Esophagus muscularis mucosa (tissue), 4 donors: Measurements from ENCODE around the gene KREMEN1. TPM values are rescaled to one million over a fixed set of nuclear protein-coding genes. Genes with fewer than 3 reads are reported as not detected.

ENCODE experiments used
- DNase-seq: peaks from one replicate; pipeline ENCODE4 v3.0.0-alpha.2; 2017; ENCODE audit errors: extremely low spot score
- H3K27ac ChIP-seq, 4 donors: fragments of 200-600 bp; sonication (generic); replicated peaks in 1 of 4; 1 replicate in 3 of 4; 2 replicates in 1 of 4; pipeline ENCODE4 v1.5.1; 2016 to 2019; ENCODE audit warnings: mild to moderate bottlenecking in 1 of 4
- H3K27me3 ChIP-seq, 4 donors: fragments of 200-600 bp; sonication (generic); one replicate each; pipeline versions ENCODE4 v1.5.1 to v1.6.0; 2016 to 2019
- H3K36me3 ChIP-seq, 4 donors: fragments of 200-600 bp; sonication (generic); one replicate each; pipeline ENCODE4 v1.5.1; 2016 to 2019
- H3K4me1 ChIP-seq, 4 donors: fragments of 200-600 bp; sonication (generic); one replicate each; pipeline ENCODE4 v1.5.1; 2016 to 2019
- H3K4me3 ChIP-seq, 4 donors: fragments of 200-600 bp; sonication (generic); 1 replicate in 2 of 4; 2 replicates in 2 of 4; pipeline ENCODE4 v1.5.1; 2016 to 2019; ENCODE audit warnings: mild to moderate bottlenecking in 4 of 4, moderate library complexity in 1 of 4
- H3K9me3 ChIP-seq, 4 donors: fragments of 200-600 bp; sonication (generic); 1 replicate in 3 of 4; 2 replicates in 1 of 4; pipeline ENCODE4 v1.5.1; 2016 to 2019
- EP300 ChIP-seq: sonication (generic); formaldehyde crosslinking; IDR thresholded peaks from one replicate; pipeline ENCODE4 v1.6.1; 2017; ENCODE audit warnings: antibody characterized with exemption
- POLR2A ChIP-seq: fragments of 450-650 bp; IDR thresholded peaks from one replicate; pipeline ENCODE4 v1.6.1; 2017; ENCODE audit warnings: antibody characterized with exemption, moderate library complexity, mild to moderate bottlenecking, low read depth
- POLR2AphosphoS5 ChIP-seq, 2 donors: sonication (generic); formaldehyde crosslinking; IDR thresholded peaks; one replicate each; pipeline ENCODE4 v1.6.1; 2017; ENCODE audit warnings: antibody characterized with exemption in 2 of 2
- WGBS: methylation state at CpG from one replicate; pipeline ENCODE4 v1.1.5; 2018; 5-methylcytosine and 5-hydroxymethylcytosine counted together
- intact Hi-C: fragments of 100-400 bp; cut with DNase I; formaldehyde crosslinking; loops from one replicate; pipeline ENCODE4 v1.15.1; 2023
- total RNA-seq, 4 donors: library from RNA; depleted of rRNA; stranded (reverse); fragments of >200 nt; gene quantifications; one replicate each; pipeline versions ENCODE4 v1.1.0 to v1.2.1, GENCODE V29; 2016
- TF ChIP-seq, protein P1 (sequence below), 3 experiments: fragments of 200-600 bp in 2 of 3; fragments of 450-650 bp in 1 of 3; sonication (generic) in 2 of 3; IDR thresholded peaks; one replicate each; pipeline ENCODE4 v1.5.1; 2017 to 2019; ENCODE audit warnings: antibody characterized with exemption in 3 of 3, mild to moderate bottlenecking in 2 of 3, moderate library complexity in 1 of 3

Gene KREMEN1
- total RNA-seq, 4 donors from 2014 or later, result 8.7 to 14.6 (median 12.4) TPM

DNA sequence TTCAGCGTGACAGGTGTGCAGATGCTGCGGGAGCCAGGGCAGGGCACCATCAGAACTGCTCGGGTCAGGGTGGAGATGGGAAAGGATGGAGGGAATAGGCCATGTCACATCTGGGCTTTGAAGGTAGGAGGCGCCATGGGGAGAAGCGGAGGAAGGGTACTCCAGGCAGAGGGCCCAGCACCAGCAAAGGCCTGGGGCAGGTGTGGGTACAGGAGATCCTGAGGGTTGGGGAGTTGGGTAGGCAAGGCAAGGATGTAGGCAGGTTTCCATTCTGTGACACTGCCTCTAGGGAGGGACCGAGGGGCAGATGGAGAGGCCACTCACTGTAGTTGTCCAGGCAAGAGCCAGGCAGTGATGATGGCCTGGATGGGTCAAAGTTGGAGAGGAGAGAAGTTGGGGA lies 141.4 kb downstream of the KREMEN1 start:
- TF ChIP-seq, protein P1, sequence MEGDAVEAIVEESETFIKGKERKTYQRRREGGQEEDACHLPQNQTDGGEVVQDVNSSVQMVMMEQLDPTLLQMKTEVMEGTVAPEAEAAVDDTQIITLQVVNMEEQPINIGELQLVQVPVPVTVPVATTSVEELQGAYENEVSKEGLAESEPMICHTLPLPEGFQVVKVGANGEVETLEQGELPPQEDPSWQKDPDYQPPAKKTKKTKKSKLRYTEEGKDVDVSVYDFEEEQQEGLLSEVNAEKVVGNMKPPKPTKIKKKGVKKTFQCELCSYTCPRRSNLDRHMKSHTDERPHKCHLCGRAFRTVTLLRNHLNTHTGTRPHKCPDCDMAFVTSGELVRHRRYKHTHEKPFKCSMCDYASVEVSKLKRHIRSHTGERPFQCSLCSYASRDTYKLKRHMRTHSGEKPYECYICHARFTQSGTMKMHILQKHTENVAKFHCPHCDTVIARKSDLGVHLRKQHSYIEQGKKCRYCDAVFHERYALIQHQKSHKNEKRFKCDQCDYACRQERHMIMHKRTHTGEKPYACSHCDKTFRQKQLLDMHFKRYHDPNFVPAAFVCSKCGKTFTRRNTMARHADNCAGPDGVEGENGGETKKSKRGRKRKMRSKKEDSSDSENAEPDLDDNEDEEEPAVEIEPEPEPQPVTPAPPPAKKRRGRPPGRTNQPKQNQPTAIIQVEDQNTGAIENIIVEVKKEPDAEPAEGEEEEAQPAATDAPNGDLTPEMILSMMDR (IDR thresholded peaks at IDR 0.05), result no peak
- no peak for TF ChIP-seq EP300
- TF ChIP-seq POLR2AphosphoS5 (IDR thresholded peaks at IDR 0.05), result no peak
- TF ChIP-seq POLR2A, result no peak
- no peaks in the 10 kb centered on the region for H3K9me3 ChIP-seq
- H3K27ac ChIP-seq, result no peak overlapping the region
- intact Hi-C loops, result no loop called here
- H3K4me3 ChIP-seq, result no peak overlapping the region
- H3K4me1 ChIP-seq, result no peaks in the 10 kb centered on the region
- DNase-seq, result no peak
- H3K27me3 ChIP-seq, result no peaks in the 10 kb centered on the region
- WGBS, result 95% methylated on average over 6 of the region's 6 CpGs
- no peaks in the 10 kb centered on the region for H3K36me3 ChIP-seq

DNA sequence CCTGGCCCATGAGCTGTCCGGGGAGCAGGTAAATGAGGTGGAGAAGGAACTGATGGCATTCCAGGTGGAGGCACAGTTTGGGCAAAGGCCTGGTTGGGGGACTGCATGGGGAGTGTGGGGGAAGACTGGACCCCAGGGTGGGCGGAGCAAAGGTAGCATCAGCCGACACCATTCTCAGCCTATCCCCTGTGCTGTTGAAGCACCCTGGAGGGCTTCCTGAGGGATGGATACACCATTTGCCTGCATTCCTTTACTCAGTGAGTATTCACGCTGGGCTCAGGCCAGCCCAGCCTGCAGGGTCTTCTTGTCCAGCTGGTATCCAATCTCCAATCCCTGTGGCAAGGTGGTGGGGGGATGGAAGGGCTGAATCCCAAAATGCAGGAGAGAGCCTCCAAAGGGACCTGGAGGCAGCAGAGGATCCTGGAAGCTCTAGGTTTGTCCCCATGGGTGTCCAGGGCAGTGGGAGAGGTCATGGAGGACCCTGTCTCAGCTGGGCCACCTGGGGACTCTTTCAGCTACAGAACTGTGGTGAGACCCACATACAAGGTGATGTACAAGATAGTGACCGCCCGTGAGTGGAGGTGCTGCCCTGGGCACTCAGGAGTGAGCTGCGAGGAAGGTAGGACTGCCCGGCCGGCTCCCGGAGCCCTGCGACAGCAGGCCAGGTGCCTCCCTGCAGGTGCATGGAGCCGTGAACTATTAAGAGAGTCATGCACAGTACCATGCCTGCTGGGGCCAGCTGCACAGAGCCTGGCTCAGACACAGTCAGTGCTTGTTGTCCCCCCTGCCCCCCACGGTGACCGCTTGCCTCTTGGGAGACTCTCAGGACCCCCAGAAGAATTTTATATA lies 142.4 kb downstream of the KREMEN1 start:
- TF ChIP-seq EP300, result no peak
- TF ChIP-seq POLR2A, result no peak
- TF ChIP-seq, protein P1 (IDR thresholded peaks at IDR 0.05), result no peak
- TF ChIP-seq POLR2AphosphoS5 (IDR thresholded peaks at IDR 0.05), result no peak
- no peaks in the 10 kb centered on the region for H3K9me3 ChIP-seq
- intact Hi-C loops, result no loop called here
- no peak overlapping the region for H3K27ac ChIP-seq
- no peak overlapping the region for H3K4me3 ChIP-seq
- H3K27me3 ChIP-seq, result no peaks in the 10 kb centered on the region
- H3K4me1 ChIP-seq, result peaks cover 0 to 3% (median under 1%) of the 10 kb centered on the region in 4 donors
- H3K36me3 ChIP-seq, result no peaks in the 10 kb centered on the region
- no peak for DNase-seq
- 93% methylated on average over 6 of the region's 14 CpGs for WGBS

DNA sequence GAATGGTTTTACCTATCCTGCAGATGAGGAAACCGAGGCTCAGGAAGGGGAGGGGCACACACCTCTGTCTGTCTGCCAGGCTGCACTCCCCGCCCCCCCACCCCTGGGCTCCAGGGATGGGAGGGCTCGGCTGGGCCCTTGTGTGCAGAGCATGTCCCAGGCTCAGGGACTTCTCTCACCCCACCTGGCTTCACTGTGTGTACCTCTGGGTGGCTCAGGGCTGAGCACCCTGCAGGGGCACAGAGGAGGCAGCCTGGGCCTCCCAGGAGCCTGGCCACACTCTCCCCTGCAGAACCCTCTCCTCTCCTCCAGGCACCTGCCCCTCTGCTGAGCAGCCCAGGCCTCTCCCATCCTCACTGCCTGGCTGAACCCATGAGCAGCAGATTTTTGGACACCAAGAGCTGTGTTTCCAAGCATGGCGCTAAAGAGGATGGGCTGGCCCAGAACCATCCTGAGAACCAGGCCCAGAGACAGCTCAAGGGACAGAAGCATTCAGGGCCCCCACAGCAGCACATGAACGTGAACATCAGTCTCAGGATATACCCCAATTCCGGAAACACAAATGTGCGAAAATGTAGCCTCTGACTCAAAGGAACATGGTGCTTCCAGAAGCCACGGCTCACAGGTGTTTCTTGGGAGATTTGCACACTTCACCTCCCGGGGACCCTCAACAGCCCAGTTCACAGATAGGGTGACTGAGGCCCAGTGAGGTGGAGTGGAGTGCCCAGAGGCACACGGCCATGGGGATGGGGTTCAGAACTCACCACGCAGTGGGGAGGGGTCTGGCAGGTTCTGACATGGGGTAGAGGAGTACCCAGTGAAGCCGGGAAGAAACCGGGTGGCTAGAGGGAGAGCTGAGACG lies 143.4 kb downstream of the KREMEN1 start:
- Histone ChIP-seq H3K9me3 (no peaks in the 10 kb centered on the region), H3K36me3 (no peaks in the 10 kb centered on the region), H3K27ac (no peak overlapping the region), H3K27me3 (no peaks in the 10 kb centered on the region), H3K4me3 (no peak overlapping the region), H3K4me1 (peaks cover 0 to 8% (median 6%) of the 10 kb centered on the region in 4 donors)
- intact Hi-C loops, result no loop called here
- no peak for DNase-seq
- TF ChIP-seq POLR2AphosphoS5 (IDR thresholded peaks at IDR 0.05) (no peak), POLR2A (no peak), EP300 (no peak)
- TF ChIP-seq, protein P1 (IDR thresholded peaks at IDR 0.05), result no peak
- 77% methylated on average over 13 of the region's 14 CpGs for WGBS

DNA sequence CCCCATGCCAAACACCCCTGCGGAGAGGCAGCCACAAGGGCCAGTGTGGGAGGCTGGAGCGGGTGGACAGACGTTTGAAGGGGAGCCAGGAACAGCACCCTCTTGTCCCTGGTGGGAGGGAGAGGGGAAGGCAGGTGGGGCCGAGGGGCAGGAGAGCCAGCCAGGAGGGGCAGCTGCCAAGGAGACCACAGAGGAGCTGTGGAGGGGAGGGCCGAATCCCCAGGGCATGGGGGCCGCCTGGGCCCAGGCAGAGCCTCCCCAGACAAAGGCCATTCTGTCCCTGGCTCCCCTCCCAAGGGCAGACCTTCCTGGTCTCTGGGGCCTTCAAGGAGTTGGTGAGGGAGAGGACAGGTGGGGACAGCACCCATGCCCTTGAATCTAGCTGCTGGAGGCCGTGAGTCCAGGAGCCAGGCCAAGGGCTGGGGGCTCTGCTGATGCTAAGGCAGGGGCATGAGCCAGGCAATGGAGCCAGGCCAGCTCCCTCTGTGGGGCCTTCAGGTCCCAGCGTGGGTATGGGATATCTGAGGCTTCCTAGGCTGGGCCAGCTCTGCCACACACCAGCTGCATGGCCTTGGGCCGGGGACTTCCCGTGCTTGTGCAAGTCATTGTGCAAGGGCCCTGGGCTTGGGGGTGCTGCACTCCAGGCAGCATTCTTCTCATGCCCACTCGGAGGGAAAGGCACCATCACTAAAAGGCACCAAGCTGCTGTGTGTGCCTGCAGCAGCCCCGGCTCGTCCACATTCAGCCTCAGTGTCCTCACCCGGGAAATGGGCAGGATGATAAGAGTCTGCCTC lies 144.2 kb downstream of the KREMEN1 start:
- intact Hi-C loops, result no loop called here

More for the DNA sequence above, 144.2 kb downstream of the KREMEN1 start:
- TF ChIP-seq EP300 (no peak), POLR2A (no peak), POLR2AphosphoS5 (IDR thresholded peaks at IDR 0.05) (no peak)
- TF ChIP-seq, protein P1 (IDR thresholded peaks at IDR 0.05), result no peak
- no peaks in the 10 kb centered on the region for H3K36me3 ChIP-seq
- H3K9me3 ChIP-seq, result no peaks in the 10 kb centered on the region
- no peak for DNase-seq
- H3K4me3 ChIP-seq, result no peak overlapping the region
- WGBS, result 77% methylated on average over 14 of the region's 14 CpGs
- no peak overlapping the region for H3K27ac ChIP-seq
- no peaks in the 10 kb centered on the region for H3K27me3 ChIP-seq
- H3K4me1 ChIP-seq, result peaks cover 0 to 8% (median 6%) of the 10 kb centered on the region in 4 donors
